Hepatocyte (in vitro differentiated cells): ENCODE results near the gene ACTL6A. TPM values are rescaled to one million over a fixed set of nuclear protein-coding genes. Genes with fewer than 3 reads are reported as not detected.

Experiments
- DNase-seq: peaks from one replicate; pipeline ENCODE4 v3.0.0-alpha.2; 2016; ENCODE audit warnings: low spot score
- H2AFZ ChIP-seq: fragments of 200-600 bp; sonication (generic); 2 replicates; pipeline ENCODE4 v1.6.0; 2016; ENCODE audit warnings: antibody characterized with exemption, mild to moderate bottlenecking
- H3K27ac ChIP-seq: fragments of 200-600 bp; sonication (generic); 2 replicates; pipeline ENCODE4 v1.5.1; 2016; ENCODE audit warnings: mild to moderate bottlenecking
- H3K27me3 ChIP-seq: fragments of 200-600 bp; sonication (generic); 2 replicates; pipeline ENCODE4 v1.6.1; 2016
- H3K36me3 ChIP-seq: fragments of 200-600 bp; sonication (generic); replicated peaks from 2 replicates; pipeline ENCODE4 v1.5.1; 2016; ENCODE audit warnings: low read depth; ENCODE audit not compliant: insufficient read depth
- H3K4me1 ChIP-seq: fragments of 200-600 bp; sonication (generic); 2 replicates; pipeline ENCODE4 v1.5.1; 2016; ENCODE audit warnings: mild to moderate bottlenecking, moderate library complexity; ENCODE audit not compliant: insufficient read depth
- H3K4me2 ChIP-seq: fragments of 200-600 bp; sonication (generic); 2 replicates; pipeline ENCODE4 v1.6.0; 2016
- H3K4me3 ChIP-seq: fragments of 200-600 bp; sonication (generic); 2 replicates; pipeline ENCODE4 v1.5.1; 2016; ENCODE audit warnings: mild to moderate bottlenecking
- H3K79me2 ChIP-seq: fragments of 200-600 bp; sonication (generic); 2 replicates; pipeline ENCODE4 v1.6.0; 2017; ENCODE audit warnings: mild to moderate bottlenecking
- H3K9me2 ChIP-seq: fragments of 200-600 bp; sonication (generic); replicated peaks from 2 replicates; pipeline ENCODE4 v1.6.0; 2017; ENCODE audit warnings: mild to moderate bottlenecking; ENCODE audit not compliant: insufficient read depth
- H3K9me3 ChIP-seq: fragments of 200-600 bp; sonication (generic); 2 replicates; pipeline ENCODE4 v1.5.1; 2016; ENCODE audit warnings: low read depth, mild to moderate bottlenecking
- H4K20me1 ChIP-seq: fragments of 200-600 bp; sonication (generic); 2 replicates; pipeline ENCODE4 v1.6.0; 2016; ENCODE audit warnings: mild to moderate bottlenecking; ENCODE audit not compliant: insufficient read depth, poor library complexity, severe bottlenecking
- EZH2 ChIP-seq: fragments of 200-600 bp; sonication (generic); IDR thresholded peaks from 2 replicates; pipeline ENCODE4 v1.6.1; 2016; ENCODE audit warnings: antibody characterized with exemption, mild to moderate bottlenecking, borderline replicate concordance
- EZH2phosphoT487 ChIP-seq: fragments of 200-600 bp; sonication (generic); IDR thresholded peaks from one replicate; pipeline ENCODE4 v1.6.1; 2018; ENCODE audit warnings: antibody characterized with exemption, mild to moderate bottlenecking, low read depth, moderate library complexity; ENCODE audit not compliant: unreplicated experiment, severe bottlenecking
- WGBS: methylation state at CpG from one replicate; pipeline ENCODE4 v1.1.6; 2016; ENCODE audit warnings: low lambda C conversion rate; ENCODE audit errors: missing lambda C conversion rate; 5-methylcytosine and 5-hydroxymethylcytosine counted together
- polyA plus RNA-seq: library from polyadenylated mRNA; unstranded; fragments of >200 nt; fragmentation: Nextera tagmentation; extraction: Ambion mirVana; gene quantifications from 2 replicates; pipeline ENCODE4 v1.2.1, GENCODE V29; 2016
- total RNA-seq: library from RNA; depleted of rRNA; stranded (reverse); fragments of >200 nt; gene quantifications from 2 replicates; pipeline ENCODE4 v1.2.3, GENCODE V29; 2014
- TF ChIP-seq, protein P1 (sequence below): fragments of 200-600 bp; sonication (generic); IDR thresholded peaks from 2 replicates; pipeline ENCODE4 v1.5.1; 2016; ENCODE audit warnings: antibody characterized with exemption, mild to moderate bottlenecking; ENCODE audit not compliant: poor library complexity

Gene ACTL6A
- total and polyA plus RNA-seq, 2 experiments from 2014 or later = 56.8 to 68.7 TPM

- peaks cover 73% of the 10 kb centered on the region for H3K79me2 ChIP-seq
- H3K27ac ChIP-seq = peak within 1 kb of the TSS; percentile 94
- peaks cover 6% of the 10 kb centered on the region for H3K4me1 ChIP-seq
- peak within 1 kb of the TSS; percentile 65 for H2AFZ ChIP-seq
- no peaks in the 10 kb centered on the region for H4K20me1 ChIP-seq
- peak within 1 kb of the TSS; percentile 80 for H3K4me2 ChIP-seq
- WGBS = 1% methylated on average over 45 of the region's 45 CpGs
- peak; percentile 96 for DNase-seq
- no peaks in the 10 kb centered on the region for H3K9me2 ChIP-seq
- H3K4me3 ChIP-seq = peak within 1 kb of the TSS; percentile 64
- no peaks in the 10 kb centered on the region for H3K27me3 ChIP-seq
- H3K36me3 ChIP-seq = no peaks in the 10 kb centered on the region
- TF ChIP-seq EZH2 (no peak), EZH2phosphoT487 (no peak)
- TF ChIP-seq, protein P1, sequence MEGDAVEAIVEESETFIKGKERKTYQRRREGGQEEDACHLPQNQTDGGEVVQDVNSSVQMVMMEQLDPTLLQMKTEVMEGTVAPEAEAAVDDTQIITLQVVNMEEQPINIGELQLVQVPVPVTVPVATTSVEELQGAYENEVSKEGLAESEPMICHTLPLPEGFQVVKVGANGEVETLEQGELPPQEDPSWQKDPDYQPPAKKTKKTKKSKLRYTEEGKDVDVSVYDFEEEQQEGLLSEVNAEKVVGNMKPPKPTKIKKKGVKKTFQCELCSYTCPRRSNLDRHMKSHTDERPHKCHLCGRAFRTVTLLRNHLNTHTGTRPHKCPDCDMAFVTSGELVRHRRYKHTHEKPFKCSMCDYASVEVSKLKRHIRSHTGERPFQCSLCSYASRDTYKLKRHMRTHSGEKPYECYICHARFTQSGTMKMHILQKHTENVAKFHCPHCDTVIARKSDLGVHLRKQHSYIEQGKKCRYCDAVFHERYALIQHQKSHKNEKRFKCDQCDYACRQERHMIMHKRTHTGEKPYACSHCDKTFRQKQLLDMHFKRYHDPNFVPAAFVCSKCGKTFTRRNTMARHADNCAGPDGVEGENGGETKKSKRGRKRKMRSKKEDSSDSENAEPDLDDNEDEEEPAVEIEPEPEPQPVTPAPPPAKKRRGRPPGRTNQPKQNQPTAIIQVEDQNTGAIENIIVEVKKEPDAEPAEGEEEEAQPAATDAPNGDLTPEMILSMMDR = no peak
- H3K9me3 ChIP-seq = no peaks in the 10 kb centered on the region
These were observed 41.8 kb downstream of the ACTL6A start, which contains the start of the genes MRPL47 and NDUFB5 for GRCh38 chr3:179604321-179605078. TSS of gene MRPL47 (minus strand) at chr3:179604638. CDS start at chr3:179604624, 14 bp downstream. TSS of gene NDUFB5 (plus strand) at chr3:179604794. CDS start at chr3:179604816, 22 bp downstream.

DNA sequence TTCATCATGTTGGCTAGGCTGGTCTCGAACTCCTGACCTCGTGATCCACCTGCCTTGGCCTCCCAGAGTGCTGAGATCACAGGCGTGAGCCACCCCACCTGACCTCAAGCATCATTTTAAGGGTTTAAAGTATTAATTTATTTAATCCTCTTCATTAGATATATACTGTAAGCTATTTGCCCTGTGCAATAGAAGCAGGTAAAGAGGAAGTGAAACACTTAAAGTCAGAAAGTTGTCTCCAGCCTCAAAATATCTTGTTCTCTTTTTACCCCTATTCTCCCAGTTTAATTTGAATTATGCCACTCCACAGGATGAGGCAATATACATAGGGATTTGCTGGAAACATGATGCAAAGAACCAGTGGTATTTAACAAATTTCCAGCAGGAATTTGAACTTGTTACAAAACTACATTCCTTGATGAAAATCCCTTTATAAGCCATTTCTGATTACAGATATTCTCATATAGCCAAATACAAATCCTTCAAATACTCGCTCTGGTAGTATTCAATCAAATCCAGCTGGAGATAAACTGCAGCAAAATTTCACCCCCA lies 43.9 kb downstream of the ACTL6A start:
- Histone ChIP-seq H3K9me2 (no peaks in the 10 kb centered on the region), H3K4me3 (no peak overlapping the region), H3K79me2 (peaks cover 84% of the 10 kb centered on the region), H4K20me1 (peaks cover 3% of the 10 kb centered on the region), H3K36me3 (no peaks in the 10 kb centered on the region), H3K27me3 (no peaks in the 10 kb centered on the region), H3K9me3 (no peaks in the 10 kb centered on the region), H3K27ac (no peak overlapping the region), H2AFZ (no peak overlapping the region), H3K4me2 (no peak overlapping the region), H3K4me1 (peaks cover 6% of the 10 kb centered on the region)
- WGBS = 95% methylated on average over 4 of the region's 4 CpGs
- TF ChIP-seq EZH2 (no peak), EZH2phosphoT487 (no peak)
- TF ChIP-seq, protein P1 = no peak
- no peak for DNase-seq

- no peak overlapping the region for H2AFZ ChIP-seq
- no peak overlapping the region for H3K27ac ChIP-seq
- TF ChIP-seq, protein P1 = no peak
- TF ChIP-seq EZH2 (no peak), EZH2phosphoT487 (no peak)
- H4K20me1 ChIP-seq = peaks cover 3% of the 10 kb centered on the region
- peaks cover 67% of the 10 kb centered on the region for H3K79me2 ChIP-seq
- no peaks in the 10 kb centered on the region for H3K36me3 ChIP-seq
- no peaks in the 10 kb centered on the region for H3K4me1 ChIP-seq
- H3K4me2 ChIP-seq = no peak overlapping the region
- no peaks in the 10 kb centered on the region for H3K27me3 ChIP-seq
- no peaks in the 10 kb centered on the region for H3K9me3 ChIP-seq
- DNase-seq = no peak
- 53% methylated on average over 6 of the region's 6 CpGs for WGBS
- no peaks in the 10 kb centered on the region for H3K9me2 ChIP-seq
- no peak overlapping the region for H3K4me3 ChIP-seq
These were observed 46.4 kb downstream of the ACTL6A start for GRCh38 chr3:179608931-179609720.
